DND-41 (cell line): ENCODE results near the gene PIN4.

Experiments
- ATAC-seq: fragments of 200-7000 bp; cut with Tn5 transposase; 3 replicates; pipeline ENCODE4 v1.9.1; 2021; ENCODE audit warnings: low read depth; ENCODE audit not compliant: insufficient read depth
- DNase-seq: peaks from one replicate; pipeline ENCODE4 v3.0.0-alpha.2; 2020
- H2AFZ ChIP-seq: 2 replicates; pipeline ENCODE4 v1.6.0; 2012; ENCODE audit warnings: low read depth, low read length
- H3K27ac ChIP-seq: 2 replicates; pipeline ENCODE4 v1.5.1; 2012; ENCODE audit warnings: low read length, inconsistent platforms
- H3K27me3 ChIP-seq: fragments of 200-600 bp; sonication (generic); 2 replicates; pipeline ENCODE4 v1.6.0; 2012; ENCODE audit warnings: low read length, mild to moderate bottlenecking, inconsistent platforms; ENCODE audit not compliant: insufficient read depth, poor library complexity
- H3K36me3 ChIP-seq: 2 replicates; pipeline ENCODE4 v1.5.1; 2012; ENCODE audit warnings: low read length, inconsistent platforms; ENCODE audit not compliant: insufficient read depth
- H3K4me1 ChIP-seq: 2 replicates; pipeline ENCODE4 v1.5.1; 2012; ENCODE audit warnings: mild to moderate bottlenecking, low read length; ENCODE audit not compliant: insufficient read depth
- H3K4me2 ChIP-seq: 2 replicates; pipeline ENCODE4 v1.6.0; 2012; ENCODE audit warnings: mild to moderate bottlenecking, moderate library complexity, low read length, inconsistent platforms; ENCODE audit not compliant: insufficient read depth
- H3K4me3 ChIP-seq, 2 experiments: fragments of 200-600 bp in 1 of 2; shearing (Covaris generic) in 1 of 2; 2 replicates each; pipeline ENCODE4 v1.5.1; 2012 to 2016; ENCODE audit warnings: inconsistent platforms in 2 of 2, low read length in 2 of 2, mild to moderate bottlenecking in 2 of 2, low read depth in 1 of 2, moderate library complexity in 1 of 2
- H3K79me2 ChIP-seq: 2 replicates; pipeline ENCODE4 v1.6.0; 2012; ENCODE audit warnings: low read length, inconsistent platforms; ENCODE audit not compliant: insufficient read depth
- H3K9ac ChIP-seq: 2 replicates; pipeline ENCODE4 v1.6.0; 2012; ENCODE audit warnings: low read depth, mild to moderate bottlenecking, inconsistent platforms, low read length, moderate library complexity
- H3K9me3 ChIP-seq: 2 replicates; pipeline ENCODE4 v1.5.1; 2012; ENCODE audit warnings: low read length, moderate library complexity, mild to moderate bottlenecking, inconsistent platforms; ENCODE audit not compliant: insufficient read depth, severe bottlenecking
- H4K20me1 ChIP-seq: 2 replicates; pipeline ENCODE4 v1.6.0; 2012; ENCODE audit warnings: low read length; ENCODE audit not compliant: insufficient read depth
- EZH2 ChIP-seq: IDR thresholded peaks from 3 replicates; pipeline ENCODE4 v1.6.1; 2012; ENCODE audit warnings: borderline replicate concordance, low read depth, mild to moderate bottlenecking, moderate library complexity, low read length, inconsistent platforms; ENCODE audit not compliant: severe bottlenecking
- TF ChIP-seq, protein P1 (sequence below): IDR thresholded peaks from 2 replicates; pipeline ENCODE4 v1.5.1; 2012; ENCODE audit warnings: borderline replicate concordance, low read length, moderate library complexity, mild to moderate bottlenecking; ENCODE audit not compliant: poor library complexity, severe bottlenecking; ENCODE audit errors: extremely low read depth

The PIN4 gene

DNA sequence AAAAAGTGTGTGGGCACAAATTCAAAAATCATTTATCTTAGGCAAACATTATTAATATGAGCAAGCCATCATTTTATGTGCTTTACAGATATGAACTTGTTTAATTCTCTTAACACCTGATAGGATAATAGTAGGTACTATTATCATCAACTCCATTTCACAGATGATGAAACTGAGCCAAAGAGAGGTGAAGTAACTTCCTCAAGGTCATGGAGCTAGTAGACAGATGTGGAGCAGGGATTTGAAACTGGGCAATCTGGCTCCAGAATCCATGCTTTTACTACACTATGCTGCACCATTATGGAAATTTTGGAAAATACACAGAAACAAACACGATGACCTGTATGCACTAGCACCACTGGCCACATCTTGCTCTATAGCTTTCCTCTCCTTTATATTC, 1.0 kb upstream of the PIN4 start:
- no peaks in the 10 kb centered on the region; the same call in 1 of the 2 replicates for H4K20me1 ChIP-seq
- DNase-seq (peak; percentile 3), ATAC-seq (no peak)
- peaks cover 6% of the 10 kb centered on the region; the same call in 1 of the 2 replicates for H3K36me3 ChIP-seq
- H3K27me3 ChIP-seq: no peaks in the 10 kb centered on the region
- H3K4me3 ChIP-seq: peak overlapping the region; percentile 43 to 81; a peak in 3 of 4 replicates
- peak overlapping the region; percentile 79 for H2AFZ ChIP-seq
- H3K27ac ChIP-seq: peak overlapping the region; percentile 97
- peak overlapping the region; percentile 66 for H3K9ac ChIP-seq
- H3K4me1 ChIP-seq: peaks cover 32% of the 10 kb centered on the region
- peak overlapping the region; percentile 70 for H3K4me2 ChIP-seq
- H3K9me3 ChIP-seq: no peaks in the 10 kb centered on the region
- TF ChIP-seq, protein P1, sequence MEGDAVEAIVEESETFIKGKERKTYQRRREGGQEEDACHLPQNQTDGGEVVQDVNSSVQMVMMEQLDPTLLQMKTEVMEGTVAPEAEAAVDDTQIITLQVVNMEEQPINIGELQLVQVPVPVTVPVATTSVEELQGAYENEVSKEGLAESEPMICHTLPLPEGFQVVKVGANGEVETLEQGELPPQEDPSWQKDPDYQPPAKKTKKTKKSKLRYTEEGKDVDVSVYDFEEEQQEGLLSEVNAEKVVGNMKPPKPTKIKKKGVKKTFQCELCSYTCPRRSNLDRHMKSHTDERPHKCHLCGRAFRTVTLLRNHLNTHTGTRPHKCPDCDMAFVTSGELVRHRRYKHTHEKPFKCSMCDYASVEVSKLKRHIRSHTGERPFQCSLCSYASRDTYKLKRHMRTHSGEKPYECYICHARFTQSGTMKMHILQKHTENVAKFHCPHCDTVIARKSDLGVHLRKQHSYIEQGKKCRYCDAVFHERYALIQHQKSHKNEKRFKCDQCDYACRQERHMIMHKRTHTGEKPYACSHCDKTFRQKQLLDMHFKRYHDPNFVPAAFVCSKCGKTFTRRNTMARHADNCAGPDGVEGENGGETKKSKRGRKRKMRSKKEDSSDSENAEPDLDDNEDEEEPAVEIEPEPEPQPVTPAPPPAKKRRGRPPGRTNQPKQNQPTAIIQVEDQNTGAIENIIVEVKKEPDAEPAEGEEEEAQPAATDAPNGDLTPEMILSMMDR: no peak
- TF ChIP-seq EZH2: no peak
- peaks cover 35% of the 10 kb centered on the region for H3K79me2 ChIP-seq

DNA sequence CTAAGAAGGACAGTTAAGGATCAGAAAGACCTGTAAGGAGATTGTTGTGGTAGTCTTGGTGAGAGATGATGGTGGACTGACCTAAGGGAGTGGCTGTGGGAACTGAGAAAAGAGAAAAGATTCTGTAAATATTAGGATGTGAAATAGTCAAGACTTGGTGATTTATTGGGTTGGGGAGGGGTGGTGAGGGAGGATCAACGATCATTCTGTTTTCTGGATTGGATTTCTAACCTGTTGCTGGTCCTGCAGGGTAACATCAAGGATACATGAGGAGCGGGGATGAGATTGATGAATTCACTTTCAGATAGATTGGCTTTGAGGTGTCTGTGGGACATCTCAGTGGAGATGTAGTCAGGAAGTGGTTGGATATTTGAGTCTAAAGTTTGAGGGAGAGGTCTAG, 1.4 kb downstream of the PIN4 start:
- Histone ChIP-seq H3K4me2 (peak overlapping the region; percentile 86), H3K4me3 (peak overlapping the region; percentile 32 to 81; a peak in 3 of 4 replicates), H3K9ac (peak overlapping the region; percentile 66), H3K27ac (0 out of 2 replicates have a peak overlapping the region, but pooled peaks have one; percentile 6), H3K36me3 (peaks cover 12% of the 10 kb centered on the region), H4K20me1 (no peaks in the 10 kb centered on the region; the same call in 1 of the 2 replicates), H3K27me3 (no peaks in the 10 kb centered on the region), H3K9me3 (no peaks in the 10 kb centered on the region), H2AFZ (no peak overlapping the region), H3K4me1 (peaks cover 32% of the 10 kb centered on the region), H3K79me2 (peaks cover 38% of the 10 kb centered on the region)
- no peak for DNase-seq
- ATAC-seq: no peak
- no peak for TF ChIP-seq EZH2
- TF ChIP-seq, protein P1: no peak

DNA sequence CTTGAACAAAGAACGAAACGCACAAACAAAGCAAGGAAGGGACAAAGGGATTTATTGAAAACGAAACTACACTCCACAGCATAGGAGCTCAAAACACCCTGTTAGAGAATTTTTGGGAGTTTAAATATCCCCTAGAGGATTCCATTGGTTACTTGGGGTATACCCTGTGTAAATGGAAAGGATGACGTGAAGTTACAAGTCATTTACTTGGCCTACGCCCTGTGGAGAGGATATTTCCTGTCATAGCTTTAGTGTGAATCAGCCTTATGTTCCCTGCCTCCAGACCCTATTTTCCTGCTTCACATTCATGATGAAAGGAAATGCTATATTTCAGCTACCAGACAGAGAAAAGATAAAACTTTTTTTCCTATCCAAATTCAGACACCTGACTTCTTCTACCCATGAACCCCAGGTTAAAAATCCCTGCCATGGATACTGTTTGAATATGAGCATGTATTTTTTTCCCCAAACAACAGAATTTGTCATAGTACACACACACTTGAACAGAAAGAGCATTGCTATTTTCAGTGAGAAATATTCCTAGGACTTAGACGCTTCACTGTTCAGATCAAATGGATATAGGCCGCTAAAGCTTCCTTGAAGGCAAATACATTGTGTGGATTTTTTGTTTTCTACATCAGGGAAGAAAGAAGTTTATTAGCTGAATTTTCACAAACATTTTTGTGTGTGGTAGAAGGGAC, 20.4 kb downstream of the PIN4 start:
- DNase-seq (no peak), ATAC-seq (no peak)
- no peaks in the 10 kb centered on the region for H3K9me3 ChIP-seq
- no peak for TF ChIP-seq EZH2
- TF ChIP-seq, protein P1: no peak
- H3K27me3 ChIP-seq: no peaks in the 10 kb centered on the region
- peaks cover 40% of the 10 kb centered on the region for H3K36me3 ChIP-seq
- no peak overlapping the region for H3K27ac ChIP-seq
- H3K4me2 ChIP-seq: no peak overlapping the region
- H3K79me2 ChIP-seq: peaks cover 22% of the 10 kb centered on the region; the same call in 1 of the 2 replicates
- H4K20me1 ChIP-seq: peaks cover 5% of the 10 kb centered on the region; the same call in 1 of the 2 replicates
- no peak overlapping the region for H3K4me3 ChIP-seq
- no peak overlapping the region for H2AFZ ChIP-seq
- H3K9ac ChIP-seq: no peak overlapping the region
- no peaks in the 10 kb centered on the region for H3K4me1 ChIP-seq
